Activated CD8-positive, alpha-beta T cell treated with anti-CD3 and anti-CD28 coated beads for 36 hours (primary cell): ENCODE data around the gene HADHA. TPM values are rescaled to one million over a fixed set of nuclear protein-coding genes. Genes with fewer than 3 reads are reported as not detected.
A peak's percentile ranks its signal among the peaks of the same experiment; 100 is the strongest.

Source experiments
- ATAC-seq: fragments of 200-7000 bp; cut with Tn5 transposase; one replicate; pipeline ENCODE4 v1.10.0; 2021; ENCODE audit warnings: mild to moderate bottlenecking, moderate library complexity
- CTCF ChIA-PET: fragments of 350-600 bp; sonication (Branson Sonifier 250); formaldehyde crosslinking; loops from one replicate; lab custom pipeline; 2021; ENCODE audit warnings: antibody characterized with exemption; lab: Charles Lee
- POLR2A ChIA-PET: fragments of 350-600 bp; sonication (Branson Sonifier 250); formaldehyde crosslinking; loops from one replicate; lab custom pipeline; 2021; ENCODE audit warnings: antibody characterized with exemption; lab: Charles Lee
- DNase-seq: peaks from one replicate; pipeline ENCODE4 v3.0.0-alpha.2; 2020
- H3K27ac Mint-ChIP-seq: one replicate; pipeline ENCODE4 v1.8.0; 2021; ENCODE audit warnings: mild to moderate bottlenecking, mixed read lengths
- H3K27me3 Mint-ChIP-seq: one replicate; pipeline ENCODE4 v1.8.0; 2021; ENCODE audit warnings: mixed read lengths
- H3K36me3 Mint-ChIP-seq: one replicate; pipeline ENCODE4 v1.8.0; 2021; ENCODE audit warnings: low read depth, mixed read lengths
- H3K4me1 Mint-ChIP-seq: one replicate; pipeline ENCODE4 v1.8.0; 2021; ENCODE audit warnings: low read depth, mixed read lengths
- H3K4me3 Mint-ChIP-seq: one replicate; pipeline ENCODE4 v1.8.0; 2021; ENCODE audit warnings: mild to moderate bottlenecking, moderate library complexity, mixed read lengths
- H3K9me3 Mint-ChIP-seq: one replicate; pipeline ENCODE4 v1.8.0; 2021; ENCODE audit warnings: mixed read lengths
- CTCF ChIP-seq: fragments of 200-600 bp; IDR thresholded peaks from one replicate; pipeline ENCODE4 v1.8.0; 2022; ENCODE audit warnings: antibody characterized with exemption, mild to moderate bottlenecking
- intact Hi-C: fragments of 100-400 bp; cut with micrococcal nuclease; formaldehyde crosslinking; loops from one replicate; pipeline ENCODE4 v1.10.0; 2022
- total RNA-seq, 2 experiments: library from RNA; stranded (reverse); gene quantifications; one replicate each; pipeline ENCODE4 v1.2.3, GENCODE V29; 2021

The HADHA gene
- total RNA-seq, 2 experiments from 2014 or later: 118 to 120 TPM

DNA sequence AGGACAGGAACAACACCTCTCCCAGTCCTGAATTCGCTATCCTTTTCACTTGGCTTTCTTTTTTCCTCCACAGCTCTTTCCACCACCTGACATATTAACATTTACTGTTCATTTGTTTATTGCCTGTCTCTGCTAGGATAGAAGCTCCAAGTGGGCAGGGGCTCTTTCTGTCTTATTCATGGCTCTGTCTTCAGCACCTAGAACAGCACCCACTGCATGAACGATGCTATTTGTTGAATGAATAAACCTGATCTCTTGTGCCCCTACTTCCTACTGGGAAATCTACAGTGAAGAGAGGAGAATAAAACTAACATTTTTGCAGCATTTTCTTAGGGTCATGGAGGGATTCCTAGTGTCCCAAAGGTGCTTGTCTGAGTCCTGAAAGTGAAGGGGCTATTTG is 95.9 kb downstream of the HADHA start:
- H3K4me1 Mint-ChIP-seq: peaks cover 1% of the 10 kb centered on the region
- ATAC-seq: no peak
- no peak for TF ChIP-seq CTCF
- H3K36me3 Mint-ChIP-seq: no peaks in the 10 kb centered on the region
- no peak for DNase-seq
- intact Hi-C loops: loop anchor here (5.0 kb wide), 1 partner anchor 156 kb away; no protein-coding TSS in a partner anchor
- H3K27ac Mint-ChIP-seq: no peak overlapping the region
- ChIA-PET POLR2A (no interaction called here), CTCF (interaction anchor here (1.2 to 2.5 kb wide), 5 partner anchors 12 to 430 kb away, joined by 3 to 7 read pairs (median 4); no protein-coding TSS in a partner anchor)
- peaks cover 9% of the 10 kb centered on the region for H3K27me3 Mint-ChIP-seq
- no peaks in the 10 kb centered on the region for H3K9me3 Mint-ChIP-seq
- H3K4me3 Mint-ChIP-seq: no peak overlapping the region

DNA sequence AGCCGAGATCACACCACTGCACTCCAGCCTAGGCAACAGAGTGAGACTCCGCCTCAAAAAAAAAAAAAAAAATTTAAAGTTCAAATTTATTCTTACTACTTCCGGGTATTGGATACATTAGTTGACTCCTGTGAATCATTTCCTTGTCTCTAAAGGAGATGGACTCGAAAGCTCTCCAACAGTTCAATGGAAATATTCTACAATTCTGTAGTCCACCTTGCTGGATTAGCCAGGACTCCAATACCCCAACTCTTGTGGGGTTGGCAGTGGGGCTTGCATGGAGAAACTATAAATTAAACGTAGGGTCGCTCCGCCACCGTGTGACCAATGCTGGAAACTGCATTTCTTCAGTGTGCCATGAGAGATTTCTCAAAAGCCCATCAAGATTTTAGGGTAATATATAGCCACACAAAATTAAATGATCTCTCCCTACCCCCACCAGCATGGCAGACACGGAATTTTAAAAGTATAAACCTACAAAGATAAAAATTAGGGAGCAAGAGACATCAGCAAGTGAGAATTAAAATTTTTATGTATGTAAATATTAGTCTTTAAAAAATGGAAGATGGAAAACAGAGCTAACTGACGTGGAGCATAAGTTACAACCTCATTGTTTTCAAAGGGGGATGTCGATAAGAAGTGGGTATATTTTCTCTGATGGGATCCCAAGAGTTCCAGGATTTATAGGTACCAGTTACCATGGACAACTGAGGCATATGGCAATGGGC is 99.3 kb downstream of the HADHA start:
- no peak overlapping the region for H3K27ac Mint-ChIP-seq
- peak; percentile 94 for ATAC-seq
- intact Hi-C loops: loop anchor here (2.0 to 5.0 kb wide), 2 partner anchors 153 to 194 kb away; no protein-coding TSS in a partner anchor
- POLR2A ChIA-PET: interaction anchor here (0.6 to 0.9 kb wide), 2 partner anchors 87 to 194 kb away, joined by 3 read pairs; no protein-coding TSS in a partner anchor
- H3K36me3 Mint-ChIP-seq: no peaks in the 10 kb centered on the region
- no peak overlapping the region for H3K4me3 Mint-ChIP-seq
- H3K27me3 Mint-ChIP-seq: peaks cover 4% of the 10 kb centered on the region
- CTCF ChIA-PET: interaction anchor here (0.7 to 4.4 kb wide), 35 partner anchors 9 to 538 kb away, joined by 3 to 44 read pairs (median 4); no protein-coding TSS in a partner anchor
- peak; percentile 82 for DNase-seq
- peak; percentile 84 for TF ChIP-seq CTCF
- H3K4me1 Mint-ChIP-seq: peaks cover 1% of the 10 kb centered on the region
- no peaks in the 10 kb centered on the region for H3K9me3 Mint-ChIP-seq

DNA sequence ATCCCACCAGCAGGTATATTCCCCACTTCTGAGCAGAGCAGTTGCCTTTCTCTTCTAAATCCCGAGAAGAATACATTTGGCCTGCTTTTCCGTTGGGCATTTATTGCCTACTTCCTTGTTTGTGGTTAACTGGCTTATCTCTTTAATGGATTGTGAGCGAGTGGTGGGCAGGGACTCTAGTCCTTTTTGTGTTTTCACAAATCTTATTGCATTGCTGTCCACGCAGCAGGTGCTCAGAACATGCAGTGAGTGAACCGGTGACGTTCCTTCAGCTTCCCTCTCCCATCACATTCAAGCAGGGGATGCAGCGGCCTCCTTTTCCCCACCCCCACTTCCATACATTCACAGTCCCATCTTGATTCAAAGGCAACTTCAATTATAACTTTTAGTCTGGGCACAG is 100.4 kb downstream of the HADHA start:
- ChIA-PET POLR2A (no interaction called here), CTCF (interaction anchor here (1.0 to 4.4 kb wide), 9 partner anchors 17 to 290 kb away, joined by 3 to 44 read pairs (median 4); no protein-coding TSS in a partner anchor)
- no peak for TF ChIP-seq CTCF
- Mint-ChIP-seq H3K4me1 (peaks cover 1% of the 10 kb centered on the region), H3K36me3 (no peaks in the 10 kb centered on the region), H3K27ac (no peak overlapping the region), H3K27me3 (no peaks in the 10 kb centered on the region), H3K9me3 (no peaks in the 10 kb centered on the region), H3K4me3 (no peak overlapping the region)
- ATAC-seq (no peak), DNase-seq (no peak)
- intact Hi-C loops: loop anchor here (2.0 kb wide), 1 partner anchor 193 kb away; no protein-coding TSS in a partner anchor

- intact Hi-C loops: no loop called here
- H3K27ac Mint-ChIP-seq: no peak overlapping the region
These were observed 103.2 kb downstream of the HADHA start for GRCh38 chr2:26141145-26141769.

More at GRCh38 chr2:26141145-26141769, 103.2 kb downstream of the HADHA start:
- Mint-ChIP-seq H3K36me3 (no peaks in the 10 kb centered on the region), H3K27me3 (no peaks in the 10 kb centered on the region), H3K4me1 (peaks cover 1% of the 10 kb centered on the region), H3K9me3 (no peaks in the 10 kb centered on the region), H3K4me3 (no peak overlapping the region)
- POLR2A ChIA-PET: interaction anchor here (1.1 to 1.5 kb wide), 2 partner anchors 8 to 13 kb away, joined by 3 read pairs; no protein-coding TSS in a partner anchor
- TF ChIP-seq CTCF: no peak
- ATAC-seq (no peak), DNase-seq (no peak)
- CTCF ChIA-PET: interaction anchor here (0.9 to 1.8 kb wide), 4 partner anchors 54 to 150 kb away, joined by 3 to 6 read pairs (median 4); no protein-coding TSS in a partner anchor

Other genes with a start within 250 kb of the HADHA start
- gene RAB10, start 210.5 kb downstream of the HADHA start, total RNA-seq: 100 to 1,000 TPM in 1 of 2 experiments, 10 to 100 TPM in 1; 89.5 to 102 TPM
- 1 to 10 TPM; 2.2 to 2.7 TPM for gene GAREM2, start 71.5 kb downstream of the HADHA start, total RNA-seq
- 10 to 100 TPM; 58.8 TPM for gene HADHB, start 307 bp upstream of the HADHA start, total RNA-seq
- gene SELENOI, start 101.5 kb upstream of the HADHA start, total RNA-seq: 10 to 100 TPM; 38.9 to 39.1 TPM
- 1 to 10 TPM; 4.8 to 5.7 TPM for gene ADGRF3, start 102.2 kb upstream of the HADHA start, total RNA-seq
- not detected for gene DRC1, start 157.3 kb upstream of the HADHA start, total RNA-seq
- under 1 TPM; 0.60 to 0.81 TPM for gene OTOF, start 233.5 kb upstream of the HADHA start, total RNA-seq